Measurements from ENCODE around the gene HIVEP3.
A peak's percentile ranks its signal among the peaks of the same experiment; 100 is the strongest.

The HIVEP3 gene

GRCh38 chr1:41642922-41643821 lies 275.6 kb downstream of the HIVEP3 start:
- Mint-ChIP-seq H3K9me3 (no peaks in the 10 kb centered on the region), H3K4me1 (peaks cover 30% of the 10 kb centered on the region), H3K27me3 (no peaks in the 10 kb centered on the region), H3K27ac (no peak overlapping the region), H3K4me3 (no peak overlapping the region)
- ATAC-seq (no peak), DNase-seq (no peak)

GRCh38 chr1:41641941-41642527 lies 276.7 kb downstream of the HIVEP3 start:
- H3K27ac Mint-ChIP-seq, result no peak overlapping the region
- DNase-seq, result no peak
- ATAC-seq, result no peak
- no peaks in the 10 kb centered on the region for H3K9me3 Mint-ChIP-seq
- H3K27me3 Mint-ChIP-seq, result no peaks in the 10 kb centered on the region
- H3K4me3 Mint-ChIP-seq, result no peak overlapping the region
- peaks cover 18% of the 10 kb centered on the region for H3K4me1 Mint-ChIP-seq

- Mint-ChIP-seq H3K9me3 (no peaks in the 10 kb centered on the region), H3K4me3 (no peak overlapping the region), H3K27ac (no peak overlapping the region), H3K27me3 (no peaks in the 10 kb centered on the region), H3K4me1 (peaks cover 14% of the 10 kb centered on the region)
- ATAC-seq (peak; percentile 71), DNase-seq (peak in 1 of 2 donors; percentile 74)
Measured at GRCh38 chr1:41641475-41641814, 277.3 kb downstream of the HIVEP3 start.

GRCh38 chr1:41640756-41641474 lies 277.8 kb downstream of the HIVEP3 start:
- no peak for ATAC-seq
- Mint-ChIP-seq H3K9me3 (no peaks in the 10 kb centered on the region), H3K27me3 (no peaks in the 10 kb centered on the region), H3K4me3 (no peak overlapping the region), H3K27ac (peak overlapping the region in 1 of 2 donors; percentile 89), H3K4me1 (peaks cover 12% of the 10 kb centered on the region)
- no peak for DNase-seq

- Mint-ChIP-seq H3K27me3 (no peaks in the 10 kb centered on the region), H3K9me3 (no peaks in the 10 kb centered on the region), H3K27ac (peak overlapping the region in 1 of 2 donors; percentile 89), H3K4me3 (peak overlapping the region in 1 of 2 donors; percentile 75), H3K4me1 (peaks cover 10% of the 10 kb centered on the region)
- DNase-seq, result peak in 1 of 2 donors; percentile 40
- ATAC-seq, result peak; percentile 38
Measured at GRCh38 chr1:41640141-41640751, 278.5 kb downstream of the HIVEP3 start.

- Mint-ChIP-seq H3K4me3 (peak overlapping the region in 1 of 2 donors; percentile 75), H3K27ac (peak overlapping the region; percentile 89 to 91), H3K4me1 (peaks cover 13% of the 10 kb centered on the region), H3K27me3 (no peaks in the 10 kb centered on the region), H3K9me3 (no peaks in the 10 kb centered on the region)
- DNase-seq, result peak; percentile 64 to 79
- ATAC-seq, result peak; percentile 83
Measured at GRCh38 chr1:41639332-41639936, 279.3 kb downstream of the HIVEP3 start.

- Mint-ChIP-seq H3K4me3 (peak overlapping the region; percentile 62 to 75), H3K27me3 (no peaks in the 10 kb centered on the region), H3K27ac (peak overlapping the region; percentile 68 to 94), H3K4me1 (peaks cover 24% of the 10 kb centered on the region), H3K9me3 (no peaks in the 10 kb centered on the region)
- DNase-seq (peak in 1 of 2 donors; percentile 41), ATAC-seq (no peak)
Measured at GRCh38 chr1:41638086-41639024, 280.4 kb downstream of the HIVEP3 start.

GRCh38 chr1:41637367-41637766 lies 281.4 kb downstream of the HIVEP3 start:
- DNase-seq (no peak), ATAC-seq (no peak)
- no peaks in the 10 kb centered on the region for H3K27me3 Mint-ChIP-seq
- H3K27ac Mint-ChIP-seq, result peak overlapping the region; percentile 1 to 60
- peak overlapping the region; percentile 43 to 62 for H3K4me3 Mint-ChIP-seq
- peaks cover 34% of the 10 kb centered on the region for H3K4me1 Mint-ChIP-seq
- H3K9me3 Mint-ChIP-seq, result no peaks in the 10 kb centered on the region

GRCh38 chr1:41633764-41634163 lies 285.0 kb downstream of the HIVEP3 start:
- Mint-ChIP-seq H3K27ac (peak overlapping the region in 1 of 2 donors; percentile 55), H3K9me3 (no peaks in the 10 kb centered on the region), H3K4me3 (peak overlapping the region; percentile 24 to 38), H3K27me3 (no peaks in the 10 kb centered on the region), H3K4me1 (peaks cover 64% of the 10 kb centered on the region)
- DNase-seq (no peak), ATAC-seq (no peak)

GRCh38 chr1:41632781-41633575 lies 285.7 kb downstream of the HIVEP3 start:
- H3K4me1 Mint-ChIP-seq, result peaks cover 72% of the 10 kb centered on the region
- H3K27me3 Mint-ChIP-seq, result no peaks in the 10 kb centered on the region
- no peak for DNase-seq
- peak overlapping the region in 1 of 2 donors; percentile 6 for H3K4me3 Mint-ChIP-seq
- no peaks in the 10 kb centered on the region for H3K9me3 Mint-ChIP-seq
- H3K27ac Mint-ChIP-seq, result peak overlapping the region in 1 of 2 donors; percentile 79
- no peak for ATAC-seq

- Mint-ChIP-seq H3K27me3 (no peaks in the 10 kb centered on the region), H3K27ac (peak overlapping the region; percentile 4 to 29), H3K4me1 (peaks cover 82% of the 10 kb centered on the region), H3K4me3 (no peak overlapping the region), H3K9me3 (no peaks in the 10 kb centered on the region)
- DNase-seq, result no peak
- no peak for ATAC-seq
Measured at GRCh38 chr1:41631971-41632370, 286.8 kb downstream of the HIVEP3 start.

GRCh38 chr1:41631154-41631553 lies 287.6 kb downstream of the HIVEP3 start:
- no peak overlapping the region for H3K4me3 Mint-ChIP-seq
- H3K27me3 Mint-ChIP-seq, result no peaks in the 10 kb centered on the region
- H3K9me3 Mint-ChIP-seq, result no peaks in the 10 kb centered on the region
- peaks cover 90% of the 10 kb centered on the region for H3K4me1 Mint-ChIP-seq
- no peak for DNase-seq
- no peak for ATAC-seq
- H3K27ac Mint-ChIP-seq, result no peak overlapping the region

- H3K4me1 Mint-ChIP-seq, result peaks cover 83% of the 10 kb centered on the region
Measured at GRCh38 chr1:41629571-41629970, 289.2 kb downstream of the HIVEP3 start.

More at GRCh38 chr1:41629571-41629970, 289.2 kb downstream of the HIVEP3 start:
- ATAC-seq (no peak), DNase-seq (peak in 1 of 2 donors; percentile 0)
- no peaks in the 10 kb centered on the region for H3K9me3 Mint-ChIP-seq
- H3K4me3 Mint-ChIP-seq, result no peak overlapping the region
- no peaks in the 10 kb centered on the region for H3K27me3 Mint-ChIP-seq
- H3K27ac Mint-ChIP-seq, result no peak overlapping the region
